ELR (cell line): ENCODE data around the gene GPC1.

ENCODE experiments used
- DNase-seq: peaks from one replicate; pipeline ENCODE4 v3.0.0-alpha.2; 2015; ENCODE audit warnings: low read depth

GPC1 gene

GRCh38 chr2:240513549-240514287 lies 78.3 kb downstream of the GPC1 start:
- DNase-seq = peak; percentile 88

GRCh38 chr2:240514631-240515030 lies 79.2 kb downstream of the GPC1 start:
- DNase-seq = no peak

DNA sequence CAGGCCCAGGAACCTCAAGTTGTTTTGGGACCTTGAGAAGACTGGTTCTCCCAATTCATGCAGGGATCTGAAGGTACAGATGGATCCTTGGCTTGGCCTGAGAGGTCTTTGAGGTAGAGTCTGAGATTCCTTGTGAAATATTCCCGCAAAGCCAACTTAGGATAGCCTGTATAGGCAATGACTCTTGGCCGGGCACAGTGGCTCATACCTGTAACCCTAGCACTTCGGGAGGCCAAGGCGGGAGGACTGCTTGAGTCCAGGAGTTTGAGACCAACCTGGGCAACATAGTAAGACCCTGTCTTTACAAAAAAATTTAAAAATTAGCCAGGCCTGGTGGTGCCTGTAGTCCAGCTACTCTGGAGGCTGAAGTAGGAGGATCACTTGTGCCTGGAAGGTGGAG lies 81.9 kb downstream of the GPC1 start:
- DNase-seq = no peak
